IPS-NIHi7 (cell line): ENCODE data around the gene FAM222A.
A peak's percentile ranks its signal among the peaks of the same experiment; 100 is the strongest.

Experiments used
- DNase-seq: peaks from one replicate; pipeline ENCODE4 v3.0.0; 2012; ENCODE audit warnings: mixed read lengths; ENCODE audit errors: extremely low spot score

Gene FAM222A

GRCh38 chr12:109710747-109711595, 2.7 kb upstream of the FAM222A start:
- DNase-seq, result no peak

GRCh38 chr12:109711596-109712461, 1.8 kb upstream of the FAM222A start:
- no peak for DNase-seq

GRCh38 chr12:109714141-109714912, 702 bp downstream of the FAM222A start:
- DNase-seq, result peak; percentile 74

- no peak for DNase-seq
Observed at GRCh38 chr12:109714913-109715244, 1.3 kb downstream of the FAM222A start.

- no peak for DNase-seq
Observed at GRCh38 chr12:109715310-109716091, 1.9 kb downstream of the FAM222A start.

- no peak for DNase-seq
Observed at GRCh38 chr12:109716092-109716479, 2.5 kb downstream of the FAM222A start.

GRCh38 chr12:109716512-109717389, 3.1 kb downstream of the FAM222A start:
- DNase-seq, result no peak

- no peak for DNase-seq
Observed at GRCh38 chr12:109717390-109718357, 4.0 kb downstream of the FAM222A start.

GRCh38 chr12:109718390-109718789, 4.8 kb downstream of the FAM222A start:
- DNase-seq, result peak; percentile 46

- DNase-seq, result peak; percentile 68
Observed at GRCh38 chr12:109719123-109720022, 5.7 kb downstream of the FAM222A start.

- no peak for DNase-seq
Observed at GRCh38 chr12:109720152-109720856, 6.7 kb downstream of the FAM222A start.

GRCh38 chr12:109720857-109721189, 7.2 kb downstream of the FAM222A start:
- DNase-seq, result no peak

GRCh38 chr12:109721276-109721675, 7.7 kb downstream of the FAM222A start:
- DNase-seq, result no peak

GRCh38 chr12:109722022-109722720, 8.5 kb downstream of the FAM222A start:
- DNase-seq, result no peak

GRCh38 chr12:109722721-109723094, 9.1 kb downstream of the FAM222A start:
- DNase-seq, result no peak

GRCh38 chr12:109723311-109723881, 9.8 kb downstream of the FAM222A start:
- DNase-seq, result no peak
